ENCODE results near the gene SUN1.
A peak's percentile ranks its signal among the peaks of the same experiment; 100 is the strongest.
"Not testable (repeated sequence)": the region's sequence is repeated elsewhere in the genome, so short reads cannot be mapped to it uniquely, and the experiment has no call there.

SUN1 gene

GRCh38 chr7:832167-832967 lies at the start of gene SUN1:
SUN1 (plus strand) TSS chr7:832476; CDS start chr7:832525, 49 bp downstream.
- DNase-seq = no peak
- in situ Hi-C loops (cut with MboI; ENCODE audit: low pct_unique_long_range_greater_than_20kb, low sequenced_read_pairs) = no loop called here

- DNase-seq = no peak
- in situ Hi-C loops (cut with MboI; ENCODE audit: low pct_unique_long_range_greater_than_20kb, low sequenced_read_pairs) = no loop called here
These were observed 49.4 kb upstream of the SUN1 start for GRCh38 chr7:782718-783449.

GRCh38 chr7:783556-784490 lies 48.5 kb upstream of the SUN1 start:
- in situ Hi-C loops (cut with MboI; ENCODE audit: low pct_unique_long_range_greater_than_20kb, low sequenced_read_pairs) = no loop called here
- DNase-seq = no peak

GRCh38 chr7:784971-785370 lies 47.3 kb upstream of the SUN1 start:
- in situ Hi-C loops (cut with MboI; ENCODE audit: low pct_unique_long_range_greater_than_20kb, low sequenced_read_pairs) = no loop called here
- no peak for DNase-seq

- DNase-seq = no peak
- in situ Hi-C loops (cut with MboI; ENCODE audit: low pct_unique_long_range_greater_than_20kb, low sequenced_read_pairs) = no loop called here
These were observed 46.9 kb upstream of the SUN1 start for GRCh38 chr7:785416-785815.

GRCh38 chr7:786472-787255 lies 45.6 kb upstream of the SUN1 start:
- in situ Hi-C loops (cut with MboI; ENCODE audit: low pct_unique_long_range_greater_than_20kb, low sequenced_read_pairs) = no loop called here
- peak; percentile 50 for DNase-seq

GRCh38 chr7:787332-788240 lies 44.7 kb upstream of the SUN1 start:
- in situ Hi-C loops (cut with MboI; ENCODE audit: low pct_unique_long_range_greater_than_20kb, low sequenced_read_pairs) = no loop called here
- DNase-seq = no peak

GRCh38 chr7:791519-791918 lies 40.8 kb upstream of the SUN1 start:
- in situ Hi-C loops (cut with MboI; ENCODE audit: low pct_unique_long_range_greater_than_20kb, low sequenced_read_pairs) = no loop called here
- no peak for DNase-seq

- in situ Hi-C loops (cut with MboI; ENCODE audit: low pct_unique_long_range_greater_than_20kb, low sequenced_read_pairs) = no loop called here
- no peak for DNase-seq
These were observed 38.1 kb upstream of the SUN1 start for GRCh38 chr7:794207-794606.

GRCh38 chr7:794671-795329 lies 37.5 kb upstream of the SUN1 start:
- in situ Hi-C loops (cut with MboI; ENCODE audit: low pct_unique_long_range_greater_than_20kb, low sequenced_read_pairs) = no loop called here
- DNase-seq = no peak

GRCh38 chr7:796434-797169 lies 35.7 kb upstream of the SUN1 start:
- in situ Hi-C loops (cut with MboI; ENCODE audit: low pct_unique_long_range_greater_than_20kb, low sequenced_read_pairs); DNase-seq: not testable (repeated sequence)

GRCh38 chr7:798921-799470 lies 33.3 kb upstream of the SUN1 start:
- in situ Hi-C loops (cut with MboI; ENCODE audit: low pct_unique_long_range_greater_than_20kb, low sequenced_read_pairs) = no loop called here
- no peak for DNase-seq

- in situ Hi-C loops (cut with MboI; ENCODE audit: low pct_unique_long_range_greater_than_20kb, low sequenced_read_pairs) = no loop called here
- no peak for DNase-seq
These were observed 31.6 kb upstream of the SUN1 start for GRCh38 chr7:800692-801091.

- in situ Hi-C loops (cut with MboI; ENCODE audit: low pct_unique_long_range_greater_than_20kb, low sequenced_read_pairs); DNase-seq: not testable (repeated sequence)
These were observed 30.9 kb upstream of the SUN1 start for GRCh38 chr7:801351-801750.

- in situ Hi-C loops (cut with MboI; ENCODE audit: low pct_unique_long_range_greater_than_20kb, low sequenced_read_pairs) = no loop called here
- DNase-seq = no peak
These were observed 30.3 kb upstream of the SUN1 start for GRCh38 chr7:801940-802381.

GRCh38 chr7:802500-803242 lies 29.6 kb upstream of the SUN1 start:
- no peak for DNase-seq
- in situ Hi-C loops (cut with MboI; ENCODE audit: low pct_unique_long_range_greater_than_20kb, low sequenced_read_pairs) = no loop called here
